Measurements from ENCODE around the gene SLC10A7.

SLC10A7 gene

GRCh38 chr4:146521541-146522097, at the start of gene SLC10A7:
Gene SLC10A7, minus strand, starts transcription at chr4:146521940. Its CDS starts 223 bp downstream, at chr4:146521717.
- DNase-seq (ENCODE audit: low read depth) = peak; percentile 22

GRCh38 chr4:146567396-146567795, 45.7 kb upstream of the SLC10A7 start:
- no peak for DNase-seq (ENCODE audit: low read depth)

- DNase-seq (ENCODE audit: low read depth) = no peak
Observed at GRCh38 chr4:146564492-146564891, 42.8 kb upstream of the SLC10A7 start.

GRCh38 chr4:146550161-146550560, 28.4 kb upstream of the SLC10A7 start:
- no peak for DNase-seq (ENCODE audit: low read depth)

- no peak for DNase-seq (ENCODE audit: low read depth)
Observed at GRCh38 chr4:146548443-146548842, 26.7 kb upstream of the SLC10A7 start.

GRCh38 chr4:146545102-146545501, 23.4 kb upstream of the SLC10A7 start:
- no peak for DNase-seq (ENCODE audit: low read depth)

- no peak for DNase-seq (ENCODE audit: low read depth)
Observed at GRCh38 chr4:146534178-146534577, 12.4 kb upstream of the SLC10A7 start.

- DNase-seq (ENCODE audit: low read depth) = no peak
Observed at GRCh38 chr4:146525754-146526153, 4.0 kb upstream of the SLC10A7 start.

- no peak for DNase-seq (ENCODE audit: low read depth)
Observed at GRCh38 chr4:146524663-146525062, 2.9 kb upstream of the SLC10A7 start.

GRCh38 chr4:146522869-146523205, 1.1 kb upstream of the SLC10A7 start:
- no peak for DNase-seq (ENCODE audit: low read depth)

- DNase-seq (ENCODE audit: low read depth) = peak; percentile 57
Observed at GRCh38 chr4:146522098-146522868, 543 bp upstream of the SLC10A7 start.

GRCh38 chr4:146520896-146521540, 722 bp downstream of the SLC10A7 start:
- peak; percentile 26 for DNase-seq (ENCODE audit: low read depth)

GRCh38 chr4:146514651-146515357, 6.9 kb downstream of the SLC10A7 start:
- DNase-seq (ENCODE audit: low read depth) = no peak

- DNase-seq (ENCODE audit: low read depth) = no peak
Observed at GRCh38 chr4:146513548-146513947, 8.2 kb downstream of the SLC10A7 start.

GRCh38 chr4:146511381-146511780, 10.4 kb downstream of the SLC10A7 start:
- DNase-seq (ENCODE audit: low read depth) = no peak

- no peak for DNase-seq (ENCODE audit: low read depth)
Observed at GRCh38 chr4:146510942-146511341, 10.8 kb downstream of the SLC10A7 start.

- no peak for DNase-seq (ENCODE audit: low read depth)
Observed at GRCh38 chr4:146508229-146508939, 13.4 kb downstream of the SLC10A7 start.

GRCh38 chr4:146507632-146508031, 14.1 kb downstream of the SLC10A7 start:
- DNase-seq (ENCODE audit: low read depth) = no peak

- no peak for DNase-seq (ENCODE audit: low read depth)
Observed at GRCh38 chr4:146506272-146506671, 15.5 kb downstream of the SLC10A7 start.

- DNase-seq (ENCODE audit: low read depth) = no peak
Observed at GRCh38 chr4:146500216-146500615, 21.5 kb downstream of the SLC10A7 start.

- no peak for DNase-seq (ENCODE audit: low read depth)
Observed at GRCh38 chr4:146498291-146498690, 23.4 kb downstream of the SLC10A7 start.

- DNase-seq (ENCODE audit: low read depth) = no peak
Observed at GRCh38 chr4:146495269-146495668, 26.5 kb downstream of the SLC10A7 start.
